ENCODE results near the gene NRTN.

Gene NRTN

DNA sequence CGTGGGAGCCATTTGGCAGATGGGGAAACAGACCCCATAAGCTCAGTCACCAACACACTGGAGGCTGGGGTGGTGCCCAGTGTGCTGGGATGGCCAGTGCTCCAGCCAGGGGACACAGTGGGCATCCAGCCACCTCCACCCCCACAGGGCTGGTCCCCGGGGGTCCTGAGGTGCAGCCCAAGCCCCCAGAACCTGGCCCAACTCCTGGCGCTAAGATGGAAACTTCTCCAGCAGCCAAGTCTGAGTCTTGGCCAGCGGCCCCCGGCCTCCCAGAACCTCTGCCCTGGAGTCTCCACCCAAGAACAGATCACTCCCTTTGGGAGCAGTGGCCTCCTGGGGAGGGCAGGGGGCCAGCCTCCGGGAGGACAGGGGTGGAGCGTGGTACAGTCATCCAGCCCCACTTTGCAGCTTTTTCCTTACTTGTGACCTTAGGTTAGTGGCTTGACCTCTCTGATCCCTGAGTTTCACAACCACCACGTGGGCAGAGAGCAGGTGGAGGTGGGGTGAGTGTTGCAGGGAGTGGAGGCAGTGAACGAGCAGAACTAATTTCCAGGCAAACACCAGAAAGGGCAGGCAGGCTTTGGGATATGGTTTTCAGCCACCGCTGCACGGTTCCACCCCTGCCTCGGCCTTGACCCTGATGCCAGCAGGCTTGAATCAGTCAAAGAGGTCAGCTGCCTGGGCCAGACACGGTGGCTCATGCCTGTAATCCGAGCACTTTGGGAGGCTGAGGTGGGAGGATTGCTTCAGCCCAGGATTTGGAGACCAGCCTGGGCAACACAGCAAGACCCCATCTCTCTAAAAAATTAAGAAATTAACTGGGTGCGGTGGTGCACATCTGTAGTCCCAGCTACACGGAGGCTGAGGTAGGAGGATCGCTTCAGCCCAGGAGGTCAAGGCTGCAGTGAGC lies 4.3 kb upstream of the NRTN start:
- H3K4me3 ChIP-seq (ENCODE audit: low read length) = no peak overlapping the region
- TF ChIP-seq ZNF274 (IDR thresholded peaks at IDR 0.05; ENCODE audit: low read depth, low read length) = no peak

GRCh38 chr19:5801796-5802619 lies 2.9 kb upstream of the NRTN start:
- TF ChIP-seq ZNF274 (IDR thresholded peaks at IDR 0.05; ENCODE audit: low read depth, low read length) = no peak
- no peak overlapping the region for H3K4me3 ChIP-seq (ENCODE audit: low read length)

DNA sequence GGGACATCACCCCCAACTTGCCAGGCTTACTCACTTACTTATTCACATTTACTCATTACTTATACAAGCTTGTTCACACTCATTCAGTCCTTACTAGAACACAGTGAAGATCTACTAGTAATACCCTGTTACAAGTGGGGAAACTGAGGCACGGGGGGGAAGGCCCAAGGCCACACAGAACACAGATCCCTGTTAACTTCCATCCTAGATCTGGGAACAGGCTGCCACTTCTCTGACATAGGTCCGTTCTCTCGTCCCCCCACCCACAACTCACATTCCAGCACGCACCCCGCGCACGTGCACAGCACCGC lies 1.5 kb upstream of the NRTN start:
- no peak overlapping the region; the same call in 1 of the 2 replicates for H3K4me3 ChIP-seq (ENCODE audit: low read length)
- no peak for TF ChIP-seq ZNF274 (IDR thresholded peaks at IDR 0.05; ENCODE audit: low read depth, low read length)

- H3K4me3 ChIP-seq (ENCODE audit: low read length) = no peak overlapping the region; the same call in 1 of the 2 replicates
- TF ChIP-seq ZNF274 (IDR thresholded peaks at IDR 0.05; ENCODE audit: low read depth, low read length) = no peak
Measured at GRCh38 chr19:5803752-5804515, 933 bp upstream of the NRTN start.

DNA sequence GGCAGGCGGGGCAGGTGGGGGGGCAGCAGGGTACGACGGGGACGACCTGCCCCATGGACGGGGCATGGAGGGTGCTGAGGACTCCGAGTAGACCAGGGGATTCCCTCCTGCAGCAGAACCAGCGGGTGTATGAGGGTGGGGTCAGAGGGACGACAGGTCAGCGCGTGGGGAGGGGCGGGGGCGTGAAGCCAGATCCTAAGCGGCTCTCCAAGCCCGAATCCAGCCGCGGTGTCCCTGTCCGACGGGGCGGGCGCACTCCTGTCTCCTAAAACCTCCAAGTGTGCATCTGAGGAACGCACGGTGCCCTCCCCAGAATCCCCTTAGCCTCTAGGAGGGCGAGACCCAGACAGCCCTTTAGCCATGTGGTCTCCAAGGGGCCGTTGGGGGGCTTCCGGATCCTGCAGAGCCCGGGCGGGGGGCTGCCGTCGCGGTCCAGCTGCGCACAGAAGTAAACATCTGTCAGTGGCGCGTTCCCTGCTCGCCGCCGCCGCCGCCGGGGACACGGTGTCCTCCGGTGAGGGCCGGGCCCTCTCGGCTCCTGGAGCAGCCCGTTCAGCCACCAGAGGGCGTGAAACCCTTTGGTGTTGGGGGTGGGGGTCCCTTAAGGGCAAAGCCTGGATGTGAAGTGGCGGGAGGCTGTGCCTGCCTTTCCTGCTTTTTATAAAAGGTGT lies 730 bp downstream of the NRTN start:
- no peak overlapping the region for H3K4me3 ChIP-seq (ENCODE audit: low read length)
- no peak for TF ChIP-seq ZNF274 (IDR thresholded peaks at IDR 0.05; ENCODE audit: low read depth, low read length)

- no peak overlapping the region for H3K4me3 ChIP-seq (ENCODE audit: low read length)
- no peak for TF ChIP-seq ZNF274 (IDR thresholded peaks at IDR 0.05; ENCODE audit: low read depth, low read length)
Measured at GRCh38 chr19:5806133-5806489, 1.2 kb downstream of the NRTN start.

GRCh38 chr19:5806905-5807304 lies 2.0 kb downstream of the NRTN start:
- no peak overlapping the region for H3K4me3 ChIP-seq (ENCODE audit: low read length)
- no peak for TF ChIP-seq ZNF274 (IDR thresholded peaks at IDR 0.05; ENCODE audit: low read depth, low read length)

- TF ChIP-seq ZNF274 (IDR thresholded peaks at IDR 0.05; ENCODE audit: low read depth, low read length) = no peak
- no peak overlapping the region for H3K4me3 ChIP-seq (ENCODE audit: low read length)
Measured at GRCh38 chr19:5808120-5808816, 3.4 kb downstream of the NRTN start.

DNA sequence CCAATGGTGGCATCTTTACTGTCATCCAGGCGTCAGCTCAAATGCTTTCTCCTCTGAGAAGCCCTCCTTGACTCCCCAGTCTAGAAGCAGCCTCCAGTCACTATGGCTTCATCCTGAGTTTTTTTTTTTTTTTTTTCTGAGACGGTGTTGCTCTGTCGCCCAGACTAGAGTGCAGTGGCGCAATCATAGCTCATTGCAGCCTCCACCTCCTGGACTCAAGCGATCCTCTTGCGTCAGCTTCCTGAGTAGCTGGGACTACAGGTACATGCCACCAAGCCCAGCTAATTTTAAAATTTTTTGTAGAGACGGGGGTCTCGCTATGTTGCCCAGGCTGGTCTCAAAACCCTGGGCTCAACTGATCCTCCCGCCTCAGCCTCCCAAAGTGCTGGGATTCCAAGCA lies 4.2 kb downstream of the NRTN start:
- no peak overlapping the region for H3K4me3 ChIP-seq (ENCODE audit: low read length)
- TF ChIP-seq ZNF274 (IDR thresholded peaks at IDR 0.05; ENCODE audit: low read depth, low read length) = no peak

DNA sequence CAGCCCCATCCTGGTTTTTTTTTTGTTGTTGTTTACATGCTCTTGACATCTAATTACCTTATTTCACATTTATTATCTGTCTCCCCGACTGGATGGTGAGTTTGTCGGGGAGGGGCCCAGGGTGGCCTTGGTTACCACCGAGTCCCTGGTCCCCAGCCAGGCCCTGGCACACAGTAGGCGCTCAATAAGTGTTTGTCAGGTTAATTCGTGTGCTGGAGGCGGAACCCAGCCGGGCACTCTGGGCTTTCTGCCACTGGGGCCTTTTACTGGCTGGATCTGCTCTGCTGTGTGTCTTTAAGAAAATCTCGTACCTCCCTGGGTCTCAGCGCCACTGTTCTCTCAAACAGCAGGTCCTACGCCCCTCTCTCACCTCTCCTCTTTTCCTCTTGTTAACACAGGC lies 4.6 kb downstream of the NRTN start:
- no peak overlapping the region for H3K4me3 ChIP-seq (ENCODE audit: low read length)
- no peak for TF ChIP-seq ZNF274 (IDR thresholded peaks at IDR 0.05; ENCODE audit: low read depth, low read length)

- TF ChIP-seq ZNF274 (IDR thresholded peaks at IDR 0.05; ENCODE audit: low read depth, low read length) = no peak
- no peak overlapping the region for H3K4me3 ChIP-seq (ENCODE audit: low read length)
Measured at GRCh38 chr19:5811117-5811516, 6.2 kb downstream of the NRTN start.

GRCh38 chr19:5814123-5814851 lies 9.4 kb downstream of the NRTN start:
- no peak overlapping the region for H3K4me3 ChIP-seq (ENCODE audit: low read length)
- TF ChIP-seq ZNF274 (IDR thresholded peaks at IDR 0.05; ENCODE audit: low read depth, low read length) = no peak

- no peak overlapping the region for H3K4me3 ChIP-seq (ENCODE audit: low read length)
- no peak for TF ChIP-seq ZNF274 (IDR thresholded peaks at IDR 0.05; ENCODE audit: low read depth, low read length)
Measured at GRCh38 chr19:5814852-5815246, 10.0 kb downstream of the NRTN start.
